Measurements from ENCODE around the gene CRIP1.

DNA sequence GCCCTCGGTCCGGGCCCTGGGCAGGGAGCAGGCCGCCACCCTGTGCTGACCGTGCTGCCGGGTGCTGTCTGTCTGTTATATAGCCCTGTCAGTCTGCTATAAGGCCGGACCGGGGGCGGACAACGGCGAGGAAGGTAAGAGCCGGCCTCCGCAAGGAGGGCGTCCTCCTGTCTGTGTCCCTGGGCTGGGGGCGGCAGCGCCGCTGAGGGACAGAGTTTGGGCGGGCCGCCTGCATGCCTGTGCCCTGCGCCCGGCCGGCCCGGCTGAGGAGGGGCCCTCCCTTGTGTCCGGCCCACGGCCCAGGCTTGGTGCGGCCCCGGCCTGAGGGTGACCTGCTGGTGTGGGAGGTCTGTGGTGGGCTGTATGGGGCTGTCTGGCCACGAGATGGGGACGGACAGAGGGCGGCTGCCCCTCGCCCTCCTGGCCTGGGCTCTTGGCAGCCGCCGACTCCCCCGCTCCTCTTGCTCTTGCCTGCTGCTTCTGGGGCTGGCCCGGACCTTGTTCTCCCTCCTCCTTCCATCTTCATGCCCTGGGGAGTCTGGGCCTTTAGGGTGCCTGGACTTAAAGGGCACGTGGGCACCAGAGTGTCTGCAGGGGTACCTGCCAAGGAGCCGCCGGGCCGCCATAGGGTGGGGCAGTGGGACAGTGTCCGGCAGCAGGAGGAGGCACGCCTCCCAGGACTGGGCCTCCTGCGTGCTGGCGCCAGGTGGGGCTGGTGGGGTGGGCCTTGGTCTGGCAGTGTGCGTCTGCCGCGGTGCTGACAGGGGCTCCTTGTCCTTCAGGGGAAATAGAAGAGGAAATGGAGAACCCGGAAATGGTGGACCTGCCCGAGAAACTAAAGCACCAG lies 37.2 kb upstream of the CRIP1 start:
- TF ChIP-seq, protein P1, sequence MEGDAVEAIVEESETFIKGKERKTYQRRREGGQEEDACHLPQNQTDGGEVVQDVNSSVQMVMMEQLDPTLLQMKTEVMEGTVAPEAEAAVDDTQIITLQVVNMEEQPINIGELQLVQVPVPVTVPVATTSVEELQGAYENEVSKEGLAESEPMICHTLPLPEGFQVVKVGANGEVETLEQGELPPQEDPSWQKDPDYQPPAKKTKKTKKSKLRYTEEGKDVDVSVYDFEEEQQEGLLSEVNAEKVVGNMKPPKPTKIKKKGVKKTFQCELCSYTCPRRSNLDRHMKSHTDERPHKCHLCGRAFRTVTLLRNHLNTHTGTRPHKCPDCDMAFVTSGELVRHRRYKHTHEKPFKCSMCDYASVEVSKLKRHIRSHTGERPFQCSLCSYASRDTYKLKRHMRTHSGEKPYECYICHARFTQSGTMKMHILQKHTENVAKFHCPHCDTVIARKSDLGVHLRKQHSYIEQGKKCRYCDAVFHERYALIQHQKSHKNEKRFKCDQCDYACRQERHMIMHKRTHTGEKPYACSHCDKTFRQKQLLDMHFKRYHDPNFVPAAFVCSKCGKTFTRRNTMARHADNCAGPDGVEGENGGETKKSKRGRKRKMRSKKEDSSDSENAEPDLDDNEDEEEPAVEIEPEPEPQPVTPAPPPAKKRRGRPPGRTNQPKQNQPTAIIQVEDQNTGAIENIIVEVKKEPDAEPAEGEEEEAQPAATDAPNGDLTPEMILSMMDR (IDR thresholded peaks at IDR 0.05), result no peak
- TF ChIP-seq POLR2A (IDR thresholded peaks at IDR 0.05), result no peak

Data from vagina (tissue), 2 donors.